ENCODE data around the gene MARCHF11.

Gene MARCHF11

GRCh38 chr5:16082053-16082452 lies 97.5 kb downstream of the MARCHF11 start:
- no CpG with 5 or more reads among the region's 7 CpGs for WGBS (ENCODE audit: extremely low coverage, insufficient coverage, insufficient read length)

DNA sequence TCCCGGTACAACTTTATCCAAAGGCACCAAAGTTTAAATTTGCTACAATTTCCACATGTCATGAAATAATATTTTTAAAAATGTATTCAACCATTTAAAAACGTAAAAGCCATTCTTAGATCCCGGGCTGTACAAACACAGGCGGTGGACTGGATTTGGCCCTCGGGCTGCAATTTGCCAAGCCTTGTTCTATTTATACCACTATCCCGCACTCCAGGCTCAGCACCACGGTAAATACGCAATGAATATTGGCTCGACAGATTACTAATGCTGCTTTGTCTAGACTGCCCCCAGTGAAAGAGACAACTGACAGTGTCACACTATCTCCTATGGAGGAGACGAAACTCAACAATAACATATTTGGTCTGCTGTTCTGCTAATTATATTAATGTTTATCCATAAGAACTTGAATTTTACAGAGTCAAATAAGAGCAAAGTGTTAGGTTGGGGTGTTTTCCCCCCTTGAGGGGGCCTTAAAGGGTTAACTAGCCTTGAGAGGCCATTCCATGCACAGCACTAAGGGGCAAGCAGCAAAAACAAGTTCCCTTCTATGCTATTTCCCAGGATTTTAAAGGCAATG lies 98.1 kb downstream of the MARCHF11 start:
- Histone ChIP-seq H2BK12ac (ENCODE audit: low read length) (no peak overlapping the region), H3K14ac (ENCODE audit: low read length) (no peak overlapping the region)

More at GRCh38 chr5:16082053-16082452, 97.5 kb downstream of the MARCHF11 start:
- H3K4me3 ChIP-seq (ENCODE audit: low read depth, low read length): no peak overlapping the region
- H4K91ac ChIP-seq (ENCODE audit: low read depth, low read length): no peak overlapping the region
- H3K79me1 ChIP-seq (ENCODE audit: low read length): no peaks in the 10 kb centered on the region
- H2BK120ac ChIP-seq (ENCODE audit: insufficient read depth, low read length, poor library complexity): no peak overlapping the region
- H2BK12ac ChIP-seq (ENCODE audit: low read length): no peak overlapping the region
- no peaks in the 10 kb centered on the region for H3K27me3 ChIP-seq (ENCODE audit: insufficient read depth, low read length)
- no peak overlapping the region for H2AK5ac ChIP-seq (ENCODE audit: low read length)
- no peak overlapping the region for H3K27ac ChIP-seq (ENCODE audit: low read depth, low read length)
- no peak overlapping the region for H3K14ac ChIP-seq (ENCODE audit: low read length)
- no peaks in the 10 kb centered on the region for H3K79me2 ChIP-seq (ENCODE audit: control insufficient read depth, insufficient read depth, low read length, poor library complexity)
- no peak overlapping the region for H4K8ac ChIP-seq (ENCODE audit: low read depth, low read length)
- no peaks in the 10 kb centered on the region for H3K9me3 ChIP-seq (ENCODE audit: insufficient read depth, low read depth, low read length)
- no peak overlapping the region for H3K23ac ChIP-seq (ENCODE audit: low read length)
- no peak overlapping the region for H4K12ac ChIP-seq (ENCODE audit: low read depth, low read length)
- no peak overlapping the region for H3K4ac ChIP-seq (ENCODE audit: low read depth, low read length)
- H3K4me2 ChIP-seq (ENCODE audit: low read length): no peak overlapping the region
- no peaks in the 10 kb centered on the region for H3K4me1 ChIP-seq (ENCODE audit: control insufficient read depth in 1 of 2, insufficient read depth in 2 of 2, low read length in 2 of 2)
- H3K18ac ChIP-seq (ENCODE audit: low read length): no peak overlapping the region
- H2BK5ac ChIP-seq (ENCODE audit: low read depth, low read length, poor library complexity): no peak overlapping the region
- DNase-seq: no peak
- H3K36me3 ChIP-seq (ENCODE audit: control insufficient read depth in 1 of 2, insufficient read depth in 2 of 2, low read length in 2 of 2): no peaks in the 10 kb centered on the region
- H3K9ac ChIP-seq (ENCODE audit: low read length): no peak overlapping the region
- no peak overlapping the region for H2AFZ ChIP-seq (ENCODE audit: insufficient read depth, low read length, poor library complexity)

DNA sequence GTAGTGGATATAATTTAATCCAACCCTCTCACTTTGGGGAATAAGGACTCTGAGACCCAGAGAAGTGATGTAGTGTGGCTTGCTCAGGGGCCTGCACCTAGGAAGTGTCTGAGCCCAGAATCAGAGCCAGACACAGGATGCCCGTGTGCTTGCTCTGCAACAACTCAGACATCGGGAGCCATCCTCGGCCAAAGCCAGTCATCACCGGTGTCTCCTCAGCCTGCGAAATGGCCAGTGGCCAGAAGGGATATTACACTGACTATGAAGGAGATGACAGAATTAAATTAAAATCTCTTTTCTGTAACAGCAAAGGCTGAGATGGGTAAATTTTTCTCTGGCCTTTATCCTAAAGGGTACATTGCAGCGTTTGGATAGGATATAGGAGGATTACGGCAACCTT lies 102.9 kb downstream of the MARCHF11 start:
- no CpG with 5 or more reads among the region's 7 CpGs for WGBS (ENCODE audit: extremely low coverage, insufficient coverage, insufficient read length)
- Histone ChIP-seq H3K79me2 (ENCODE audit: control insufficient read depth, insufficient read depth, low read length, poor library complexity) (no peaks in the 10 kb centered on the region), H3K4me1 (ENCODE audit: control insufficient read depth in 1 of 2, insufficient read depth in 2 of 2, low read length in 2 of 2) (no peaks in the 10 kb centered on the region), H2BK5ac (ENCODE audit: low read depth, low read length, poor library complexity) (no peak overlapping the region), H3K18ac (ENCODE audit: low read length) (no peak overlapping the region), H3K4me3 (ENCODE audit: low read depth, low read length) (no peak overlapping the region), H3K14ac (ENCODE audit: low read length) (no peak overlapping the region), H4K8ac (ENCODE audit: low read depth, low read length) (no peak overlapping the region), H2AFZ (ENCODE audit: insufficient read depth, low read length, poor library complexity) (no peak overlapping the region), H3K36me3 (ENCODE audit: control insufficient read depth in 1 of 2, insufficient read depth in 2 of 2, low read length in 2 of 2) (no peaks in the 10 kb centered on the region), H2AK5ac (ENCODE audit: low read length) (no peak overlapping the region), H3K9ac (ENCODE audit: low read length) (no peak overlapping the region), H3K79me1 (ENCODE audit: low read length) (no peaks in the 10 kb centered on the region), H3K4me2 (ENCODE audit: low read length) (no peak overlapping the region), H2BK12ac (ENCODE audit: low read length) (no peak overlapping the region), H3K27ac (ENCODE audit: low read depth, low read length) (no peak overlapping the region), H3K23ac (ENCODE audit: low read length) (no peak overlapping the region), H2BK120ac (ENCODE audit: insufficient read depth, low read length, poor library complexity) (no peak overlapping the region), H4K12ac (ENCODE audit: low read depth, low read length) (no peak overlapping the region), H3K4ac (ENCODE audit: low read depth, low read length) (no peak overlapping the region), H3K9me3 (ENCODE audit: insufficient read depth, low read depth, low read length) (no peaks in the 10 kb centered on the region), H4K91ac (ENCODE audit: low read depth, low read length) (no peak overlapping the region), H3K27me3 (ENCODE audit: insufficient read depth, low read length) (no peaks in the 10 kb centered on the region)
- no peak for DNase-seq

More for the DNA sequence above, 98.1 kb downstream of the MARCHF11 start:
- DNase-seq: no peak
- H3K27me3 ChIP-seq (ENCODE audit: insufficient read depth, low read length): no peaks in the 10 kb centered on the region
- no peak overlapping the region for H2AFZ ChIP-seq (ENCODE audit: insufficient read depth, low read length, poor library complexity)
- H3K9ac ChIP-seq (ENCODE audit: low read length): no peak overlapping the region
- H3K23ac ChIP-seq (ENCODE audit: low read length): no peak overlapping the region
- no peak overlapping the region for H4K8ac ChIP-seq (ENCODE audit: low read depth, low read length)
- no peak overlapping the region for H2BK120ac ChIP-seq (ENCODE audit: insufficient read depth, low read length, poor library complexity)
- H3K9me3 ChIP-seq (ENCODE audit: insufficient read depth, low read depth, low read length): no peaks in the 10 kb centered on the region
- no peak overlapping the region for H4K12ac ChIP-seq (ENCODE audit: low read depth, low read length)
- no peaks in the 10 kb centered on the region for H3K36me3 ChIP-seq (ENCODE audit: control insufficient read depth in 1 of 2, insufficient read depth in 2 of 2, low read length in 2 of 2)
- H3K4me3 ChIP-seq (ENCODE audit: low read depth, low read length): no peak overlapping the region
- no CpG with 5 or more reads among the region's 10 CpGs for WGBS (ENCODE audit: extremely low coverage, insufficient coverage, insufficient read length)
- H4K91ac ChIP-seq (ENCODE audit: low read depth, low read length): no peak overlapping the region
- H3K18ac ChIP-seq (ENCODE audit: low read length): no peak overlapping the region
- H3K4me1 ChIP-seq (ENCODE audit: control insufficient read depth in 1 of 2, insufficient read depth in 2 of 2, low read length in 2 of 2): no peaks in the 10 kb centered on the region
- no peaks in the 10 kb centered on the region for H3K79me2 ChIP-seq (ENCODE audit: control insufficient read depth, insufficient read depth, low read length, poor library complexity)
- no peak overlapping the region for H3K4me2 ChIP-seq (ENCODE audit: low read length)
- H3K4ac ChIP-seq (ENCODE audit: low read depth, low read length): no peak overlapping the region
- H2AK5ac ChIP-seq (ENCODE audit: low read length): no peak overlapping the region
- H3K79me1 ChIP-seq (ENCODE audit: low read length): no peaks in the 10 kb centered on the region
- no peak overlapping the region for H2BK5ac ChIP-seq (ENCODE audit: low read depth, low read length, poor library complexity)
- H3K27ac ChIP-seq (ENCODE audit: low read depth, low read length): no peak overlapping the region

GRCh38 chr5:16074358-16074757 lies 105.2 kb downstream of the MARCHF11 start:
- no peak overlapping the region for H2AK5ac ChIP-seq (ENCODE audit: low read length)
- no peaks in the 10 kb centered on the region for H3K27me3 ChIP-seq (ENCODE audit: insufficient read depth, low read length)
- H3K27ac ChIP-seq (ENCODE audit: low read depth, low read length): no peak overlapping the region
- H3K9ac ChIP-seq (ENCODE audit: low read length): no peak overlapping the region
- H2BK5ac ChIP-seq (ENCODE audit: low read depth, low read length, poor library complexity): no peak overlapping the region
- no peak overlapping the region for H3K23ac ChIP-seq (ENCODE audit: low read length)
- H3K18ac ChIP-seq (ENCODE audit: low read length): no peak overlapping the region
- no peak overlapping the region for H4K8ac ChIP-seq (ENCODE audit: low read depth, low read length)
- no peak for DNase-seq
- no peak overlapping the region for H3K4ac ChIP-seq (ENCODE audit: low read depth, low read length)
- H3K4me3 ChIP-seq (ENCODE audit: low read depth, low read length): no peak overlapping the region
- no peak overlapping the region for H3K4me2 ChIP-seq (ENCODE audit: low read length)
- H3K79me1 ChIP-seq (ENCODE audit: low read length): no peaks in the 10 kb centered on the region
- H3K9me3 ChIP-seq (ENCODE audit: insufficient read depth, low read depth, low read length): no peaks in the 10 kb centered on the region
- no peak overlapping the region for H3K14ac ChIP-seq (ENCODE audit: low read length)
- H3K4me1 ChIP-seq (ENCODE audit: control insufficient read depth in 1 of 2, insufficient read depth in 2 of 2, low read length in 2 of 2): no peaks in the 10 kb centered on the region
- no peaks in the 10 kb centered on the region for H3K79me2 ChIP-seq (ENCODE audit: control insufficient read depth, insufficient read depth, low read length, poor library complexity)
- WGBS (ENCODE audit: extremely low coverage, insufficient coverage, insufficient read length): no CpG with 5 or more reads among the region's 4 CpGs
- H3K36me3 ChIP-seq (ENCODE audit: control insufficient read depth in 1 of 2, insufficient read depth in 2 of 2, low read length in 2 of 2): no peaks in the 10 kb centered on the region
- no peak overlapping the region for H2AFZ ChIP-seq (ENCODE audit: insufficient read depth, low read length, poor library complexity)
- H2BK120ac ChIP-seq (ENCODE audit: insufficient read depth, low read length, poor library complexity): no peak overlapping the region
- no peak overlapping the region for H4K91ac ChIP-seq (ENCODE audit: low read depth, low read length)
- no peak overlapping the region for H2BK12ac ChIP-seq (ENCODE audit: low read length)
- H4K12ac ChIP-seq (ENCODE audit: low read depth, low read length): no peak overlapping the region
